Neural progenitor cell (in vitro differentiated cells): Measurements from ENCODE around the gene TMEM35B. TPM values are rescaled to one million over a fixed set of nuclear protein-coding genes. Genes with fewer than 3 reads are reported as not detected.
"Not testable (repeated sequence)": the region's sequence is repeated elsewhere in the genome, so short reads cannot be mapped to it uniquely, and the experiment has no call there.

Experiments used
- DNase-seq: peaks from one replicate; pipeline ENCODE4 v3.0.0-alpha.2; 2016; ENCODE audit warnings: low spot score
- H2AFZ ChIP-seq: fragments of 200-600 bp; sonication (generic); replicated peaks from 2 replicates; pipeline ENCODE4 v1.6.1; 2016; ENCODE audit warnings: antibody characterized with exemption
- H3F3A ChIP-seq: fragments of 200-600 bp; sonication (generic); 2 replicates; pipeline ENCODE4 v1.6.1; 2016; ENCODE audit warnings: antibody characterized with exemption, low read depth
- H3K27ac ChIP-seq: fragments of 200-600 bp; sonication (generic); 2 replicates; pipeline ENCODE4 v1.5.1; 2016; ENCODE audit warnings: mild to moderate bottlenecking
- H3K27me3 ChIP-seq: fragments of 200-600 bp; sonication (generic); 2 replicates; pipeline ENCODE4 v1.6.1; 2016; ENCODE audit warnings: mild to moderate bottlenecking, moderate library complexity
- H3K36me3 ChIP-seq: fragments of 200-600 bp; sonication (generic); 2 replicates; pipeline ENCODE4 v1.5.1; 2016
- H3K4me1 ChIP-seq: fragments of 200-600 bp; sonication (generic); 2 replicates; pipeline ENCODE4 v1.6.1; 2016; ENCODE audit warnings: mixed run types
- H3K4me2 ChIP-seq: fragments of 200-600 bp; sonication (generic); 2 replicates; pipeline ENCODE4 v1.6.1; 2016
- H3K4me3 ChIP-seq: fragments of 200-600 bp; sonication (generic); 2 replicates; pipeline ENCODE4 v1.5.1; 2016
- H3K79me2 ChIP-seq: fragments of 200-600 bp; sonication (generic); 2 replicates; pipeline ENCODE4 v1.6.1; 2016; ENCODE audit warnings: low read depth
- H3K9ac ChIP-seq: fragments of 200-600 bp; sonication (generic); 2 replicates; pipeline ENCODE4 v1.6.1; 2016
- H3K9me3 ChIP-seq: fragments of 200-600 bp; sonication (generic); 2 replicates; pipeline ENCODE4 v1.5.1; 2016; ENCODE audit warnings: low read depth
- H4K20me1 ChIP-seq: fragments of 200-600 bp; sonication (generic); 2 replicates; pipeline ENCODE4 v1.6.1; 2016; ENCODE audit warnings: low read depth
- H3K27ac Mint-ChIP-seq: 3 replicates; pipeline ENCODE4 v1.8.0; 2021; ENCODE audit warnings: mixed read lengths
- H3K27me3 Mint-ChIP-seq: 2 replicates; pipeline ENCODE4 v1.8.0; 2022; ENCODE audit warnings: low read depth, mild to moderate bottlenecking, inconsistent platforms, moderate library complexity, mixed read lengths; ENCODE audit not compliant: insufficient read depth
- H3K36me3 Mint-ChIP-seq: 3 replicates; pipeline ENCODE4 v1.8.0; 2021; ENCODE audit warnings: mixed read lengths
- H3K4me1 Mint-ChIP-seq: 3 replicates; pipeline ENCODE4 v1.8.0; 2021; ENCODE audit warnings: mixed read lengths
- H3K4me3 Mint-ChIP-seq: 3 replicates; pipeline ENCODE4 v1.8.0; 2021; ENCODE audit warnings: mild to moderate bottlenecking, moderate library complexity, mixed read lengths
- H3K9me3 Mint-ChIP-seq: 3 replicates; pipeline ENCODE4 v1.8.0; 2020; ENCODE audit warnings: mixed read lengths
- CTCF ChIP-seq: fragments of 200-600 bp; sonication (generic); IDR thresholded peaks from 2 replicates; pipeline ENCODE4 v1.5.1; 2017; ENCODE audit warnings: antibody characterized with exemption, mild to moderate bottlenecking
- EZH2 ChIP-seq: fragments of 200-600 bp; sonication (generic); IDR thresholded peaks from 2 replicates; pipeline ENCODE4 v1.6.1; 2017; ENCODE audit warnings: antibody characterized with exemption, mild to moderate bottlenecking, moderate library complexity
- EZH2phosphoT487 ChIP-seq: fragments of 200-600 bp; sonication (generic); IDR thresholded peaks from 2 replicates; pipeline ENCODE4 v1.6.1; 2017; ENCODE audit warnings: antibody characterized with exemption
- total RNA-seq: library from RNA; depleted of rRNA; stranded (reverse); fragments of >200 nt; gene quantifications from 2 replicates; pipeline ENCODE4 v1.2.3, GENCODE V29; 2015; ENCODE audit warnings: low replicate concordance

Gene TMEM35B
- total RNA-seq, 1 donor from 2014 or later, result 17.7 TPM

DNA sequence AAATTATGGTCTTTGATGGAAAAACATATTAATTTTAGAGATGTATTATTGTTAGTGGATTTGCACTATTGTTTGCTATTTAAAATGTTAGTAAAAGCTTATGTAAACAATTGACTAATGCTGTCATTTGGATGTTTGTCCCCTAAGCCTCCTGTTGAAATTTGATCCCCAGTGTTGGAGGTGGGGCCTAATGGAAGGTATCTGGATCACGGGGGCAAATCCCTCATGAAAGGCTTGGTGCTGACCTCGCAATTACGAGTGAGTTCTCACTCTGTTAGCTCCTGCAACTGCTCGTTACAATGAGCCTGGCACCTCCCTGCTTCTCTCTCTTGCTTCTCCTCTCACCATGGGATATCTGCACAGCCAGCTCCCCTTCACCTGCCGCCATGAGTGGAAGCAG is 14.3 kb downstream of the TMEM35B start:
- Mint-ChIP-seq H3K9me3 (peaks cover 4% of the 10 kb centered on the region), H3K27ac (no peak overlapping the region), H3K36me3 (no peaks in the 10 kb centered on the region), H3K4me1 (peaks cover 2% of the 10 kb centered on the region), H3K27me3 (peaks cover 2% of the 10 kb centered on the region), H3K4me3 (no peak overlapping the region)
- no peak overlapping the region for H3K27ac ChIP-seq
- no peak overlapping the region for H2AFZ ChIP-seq
- no peaks in the 10 kb centered on the region for H3K9me3 ChIP-seq
- peak overlapping the region; percentile 66 for H3K4me2 ChIP-seq
- TF ChIP-seq EZH2 (no peak), EZH2phosphoT487 (no peak), CTCF (no peak)
- peak; percentile 63 for DNase-seq
- H4K20me1 ChIP-seq, result no peaks in the 10 kb centered on the region
- H3K36me3 ChIP-seq, result no peaks in the 10 kb centered on the region
- no peaks in the 10 kb centered on the region for H3K79me2 ChIP-seq
- no peak overlapping the region for H3K9ac ChIP-seq
- no peaks in the 10 kb centered on the region for H3K27me3 ChIP-seq
- H3K4me1 ChIP-seq, result peaks cover 10% of the 10 kb centered on the region
- H3K4me3 ChIP-seq, result no peak overlapping the region
- peaks cover 19% of the 10 kb centered on the region for H3F3A ChIP-seq

GRCh38 chr1:34970220-34970735 is 14.9 kb downstream of the TMEM35B start:
- no peaks in the 10 kb centered on the region for H3K27me3 ChIP-seq
- H3K9ac ChIP-seq, result no peak overlapping the region
- peaks cover 4% of the 10 kb centered on the region for H3K9me3 Mint-ChIP-seq
- H3K36me3 Mint-ChIP-seq, result no peaks in the 10 kb centered on the region
- DNase-seq, result no peak
- H3K4me1 ChIP-seq, result peaks cover 10% of the 10 kb centered on the region
- H3K79me2 ChIP-seq, result no peaks in the 10 kb centered on the region
- H4K20me1 ChIP-seq, result no peaks in the 10 kb centered on the region
- no peak overlapping the region for H3K27ac ChIP-seq
- no peaks in the 10 kb centered on the region for H3K36me3 ChIP-seq
- no peak overlapping the region for H2AFZ ChIP-seq
- H3K4me1 Mint-ChIP-seq, result peaks cover 2% of the 10 kb centered on the region
- H3F3A ChIP-seq, result peaks cover 19% of the 10 kb centered on the region
- no peak overlapping the region for H3K4me2 ChIP-seq
- TF ChIP-seq EZH2phosphoT487 (no peak), EZH2 (no peak), CTCF (no peak)
- no peak overlapping the region for H3K4me3 Mint-ChIP-seq
- H3K4me3 ChIP-seq, result no peak overlapping the region
- no peaks in the 10 kb centered on the region for H3K9me3 ChIP-seq
- no peak overlapping the region for H3K27ac Mint-ChIP-seq
- H3K27me3 Mint-ChIP-seq, result peaks cover 2% of the 10 kb centered on the region

GRCh38 chr1:34968297-34968696 is 16.9 kb downstream of the TMEM35B start:
- not testable (repeated sequence) for H3K27me3 Mint-ChIP-seq

GRCh38 chr1:34967672-34968071 is 17.5 kb downstream of the TMEM35B start:
- H3K9me3 Mint-ChIP-seq, DNase-seq, H2AFZ ChIP-seq, H3K36me3 ChIP-seq, H3K27me3 Mint-ChIP-seq, H3K4me2 ChIP-seq, H4K20me1 ChIP-seq, H3K27ac ChIP-seq, H3K9me3 ChIP-seq, H3K4me3 ChIP-seq, H3K79me2 ChIP-seq, H3K36me3 Mint-ChIP-seq, H3K9ac ChIP-seq, H3K27ac Mint-ChIP-seq, H3K4me3 Mint-ChIP-seq, H3K4me1 Mint-ChIP-seq, H3K27me3 ChIP-seq: not testable (repeated sequence)
- Histone ChIP-seq H3F3A (peaks cover 19% of the 10 kb centered on the region), H3K4me1 (peaks cover 10% of the 10 kb centered on the region)

More at GRCh38 chr1:34968297-34968696, 16.9 kb downstream of the TMEM35B start:
- H3K9me3 ChIP-seq, H3K4me3 Mint-ChIP-seq, H3K4me2 ChIP-seq, H3K79me2 ChIP-seq, H2AFZ ChIP-seq, H3K27me3 ChIP-seq, H3K9me3 Mint-ChIP-seq, H3K4me1 Mint-ChIP-seq, H3K9ac ChIP-seq, H3K4me3 ChIP-seq, H3K27ac Mint-ChIP-seq, H4K20me1 ChIP-seq, H3K36me3 Mint-ChIP-seq, DNase-seq, H3K36me3 ChIP-seq, H3K27ac ChIP-seq: not testable (repeated sequence)
- peaks cover 19% of the 10 kb centered on the region for H3F3A ChIP-seq
- peaks cover 10% of the 10 kb centered on the region for H3K4me1 ChIP-seq
